H1 (cell line): ENCODE results near the gene TTC6. TPM values are rescaled to one million over a fixed set of nuclear protein-coding genes. Genes with fewer than 3 reads are reported as not detected.

Experiments
- CTCF ChIA-PET: fragments of 300-600 bp; sonication (Branson Sonifier 250); formaldehyde crosslinking; loops from one replicate; lab custom pipeline; 2021; ENCODE audit not compliant: partially characterized antibody; lab: Charles Lee
- POLR2A ChIA-PET: fragments of 300-600 bp; sonication (Branson Sonifier 250); formaldehyde crosslinking; loops from one replicate; lab custom pipeline; 2021; ENCODE audit warnings: inconsistent platforms; ENCODE audit not compliant: partially characterized antibody; lab: Charles Lee
- DNase-seq, 2 experiments: peaks; one replicate each; pipeline versions ENCODE4 v3.0.0 to v3.0.0-alpha.2; 2010 to 2022; ENCODE audit warnings: low spot score in 2 of 2, low read depth in 1 of 2, mixed read lengths in 1 of 2
- FAIRE-seq: peaks from 2 replicates; lab custom pipeline; 2011; peaks lifted over from hg19 to GRCh38; lab: Jason Lieb, UNC
- H2AFZ ChIP-seq: 2 replicates; pipeline ENCODE4 v1.8.1; 2012; ENCODE audit warnings: low read length, inconsistent platforms
- H2AK5ac ChIP-seq: 2 replicates; pipeline ENCODE4 v1.6.1; 2013; ENCODE audit warnings: low read depth, low read length
- H2BK120ac ChIP-seq: replicated peaks from 2 replicates; pipeline ENCODE3; 2013; ENCODE audit warnings: low read depth, low read length, inconsistent platforms
- H2BK12ac ChIP-seq: 2 replicates; pipeline ENCODE4 v1.6.1; 2013; ENCODE audit warnings: low read depth, low read length
- H2BK15ac ChIP-seq: 2 replicates; pipeline ENCODE4 v1.6.1; 2013; ENCODE audit warnings: low read length
- H2BK20ac ChIP-seq: 2 replicates; pipeline ENCODE4 v1.6.1; 2013; ENCODE audit warnings: low read length
- H2BK5ac ChIP-seq: 2 replicates; pipeline ENCODE4 v1.6.1; 2013; ENCODE audit warnings: low read depth, low read length
- H3K14ac ChIP-seq: 2 replicates; pipeline ENCODE4 v1.6.1; 2013; ENCODE audit warnings: inconsistent platforms; ENCODE audit not compliant: insufficient read length
- H3K18ac ChIP-seq: 2 replicates; pipeline ENCODE4 v1.6.1; 2013; ENCODE audit warnings: low read length; ENCODE audit errors: extremely low read depth
- H3K23ac ChIP-seq: 2 replicates; pipeline ENCODE4 v1.6.1; 2013; ENCODE audit warnings: inconsistent platforms; ENCODE audit not compliant: insufficient read length
- H3K23me2 ChIP-seq: 2 replicates; pipeline ENCODE4 v1.6.1; 2013; ENCODE audit warnings: low read depth, low read length
- H3K27ac ChIP-seq: 2 replicates; pipeline ENCODE4 v1.6.1; 2011; ENCODE audit warnings: low read depth, low read length, inconsistent platforms
- H3K27me3 ChIP-seq, 4 experiments: replicated peaks in 1 of 4; 1 replicate in 1 of 4; 2 replicates in 3 of 4; pipeline versions ENCODE4 v1.6.1 to v1.8.1; 2011 to 2013; ENCODE audit warnings: low read length in 3 of 4, mild to moderate bottlenecking in 3 of 4, inconsistent platforms in 2 of 4, mixed read lengths in 2 of 4, moderate library complexity in 1 of 4; ENCODE audit not compliant: control insufficient read depth in 3 of 4, insufficient read depth in 3 of 4; ENCODE audit errors: extremely low read depth in 1 of 4
- H3K36me3 ChIP-seq, 4 experiments: 2 replicates each; pipeline versions ENCODE4 v1.6.1 to v1.8.1; 2011 to 2013; ENCODE audit warnings: mild to moderate bottlenecking in 4 of 4, low read length in 3 of 4, moderate library complexity in 2 of 4, control low read depth in 1 of 4, inconsistent platforms in 1 of 4; ENCODE audit not compliant: insufficient read depth in 4 of 4, control insufficient read depth in 2 of 4
- H3K4ac ChIP-seq: replicated peaks from 2 replicates; pipeline ENCODE3; 2013; ENCODE audit warnings: low read length, low read depth, mixed read lengths, inconsistent platforms; ENCODE audit not compliant: insufficient read length
- H3K4me1 ChIP-seq, 4 experiments: replicated peaks in 1 of 4; 1 replicate in 1 of 4; 2 replicates in 3 of 4; pipeline versions ENCODE4 v1.6.1 to v1.8.1; 2011 to 2013; ENCODE audit warnings: low read length in 3 of 4, inconsistent platforms in 2 of 4, mixed read lengths in 1 of 4; ENCODE audit not compliant: insufficient read depth in 4 of 4, control insufficient read depth in 3 of 4
- H3K4me2 ChIP-seq, 2 experiments: 2 replicates each; pipeline versions ENCODE4 v1.6.1 to v1.8.1; 2011 to 2013; ENCODE audit warnings: low read depth in 2 of 2, low read length in 2 of 2, control low read depth in 1 of 2, inconsistent platforms in 1 of 2, mild to moderate bottlenecking in 1 of 2; ENCODE audit not compliant: insufficient read depth in 1 of 2
- H3K4me3 ChIP-seq, 4 experiments: fragments of 200-600, 300-600 bp in 1 of 4; sonication (generic), shearing (Covaris generic), sonication (Bioruptor Twin) in 1 of 4; 2 replicates each; pipeline versions ENCODE4 v1.5.1 to v1.8.1; 2011 to 2016; ENCODE audit warnings: low read length in 4 of 4, low read depth in 3 of 4, control low read depth in 2 of 4, inconsistent platforms in 2 of 4, mild to moderate bottlenecking in 2 of 4, mixed read lengths in 1 of 4, moderate library complexity in 1 of 4; ENCODE audit not compliant: insufficient read depth in 2 of 4; ENCODE audit errors: extremely low read depth in 1 of 4
- H3K56ac ChIP-seq: replicated peaks from 2 replicates; pipeline ENCODE3; 2013; ENCODE audit warnings: low read depth, mild to moderate bottlenecking, mixed read lengths, low read length, inconsistent platforms; ENCODE audit not compliant: insufficient read length
- H3K79me1 ChIP-seq: 2 replicates; pipeline ENCODE4 v1.6.1; 2013; ENCODE audit warnings: low read depth, low read length, control low read depth
- H3K79me2 ChIP-seq, 2 experiments: 2 replicates each; pipeline versions ENCODE4 v1.6.1 to v1.8.1; 2012 to 2013; ENCODE audit warnings: low read length in 2 of 2, mild to moderate bottlenecking in 2 of 2, inconsistent platforms in 1 of 2; ENCODE audit not compliant: insufficient read depth in 2 of 2, control insufficient read depth in 1 of 2
- H3K9ac ChIP-seq, 4 experiments: replicated peaks in 1 of 4; 1 replicate in 1 of 4; 2 replicates in 3 of 4; pipeline versions ENCODE4 v1.6.1 to v1.8.1; 2011 to 2013; ENCODE audit warnings: low read depth in 3 of 4, low read length in 3 of 4, control low read depth in 2 of 4, mild to moderate bottlenecking in 2 of 4, moderate library complexity in 2 of 4, inconsistent platforms in 1 of 4; ENCODE audit errors: extremely low read depth in 1 of 4
- H3K9me3 ChIP-seq, 2 experiments: 2 replicates each; pipeline versions ENCODE4 v1.6.1 to v1.8.1; 2012 to 2013; ENCODE audit warnings: mild to moderate bottlenecking in 2 of 2, moderate library complexity in 2 of 2, control low read depth in 1 of 2, inconsistent platforms in 1 of 2, low read depth in 1 of 2, low read length in 1 of 2, mixed read lengths in 1 of 2; ENCODE audit not compliant: insufficient read depth in 2 of 2
- H4K20me1 ChIP-seq, 2 experiments: replicated peaks in 1 of 2; 2 replicates each; pipeline versions ENCODE3 to v1.8.1; 2011 to 2013; ENCODE audit warnings: inconsistent platforms in 2 of 2, low read length in 2 of 2, mild to moderate bottlenecking in 1 of 2; ENCODE audit not compliant: insufficient read depth in 2 of 2, control insufficient read depth in 1 of 2
- H4K5ac ChIP-seq: 2 replicates; pipeline ENCODE4 v1.6.1; 2013; ENCODE audit warnings: low read length, low read depth, mixed read lengths, inconsistent platforms; ENCODE audit not compliant: insufficient read length
- H4K8ac ChIP-seq: 2 replicates; pipeline ENCODE4 v1.8.0; 2013; ENCODE audit warnings: mild to moderate bottlenecking, moderate library complexity, low read length, inconsistent platforms; ENCODE audit not compliant: insufficient read depth; ENCODE audit errors: extremely low read depth
- H4K91ac ChIP-seq: replicated peaks from 2 replicates; pipeline ENCODE3; 2013; ENCODE audit warnings: low read length, mixed read lengths, inconsistent platforms; ENCODE audit not compliant: insufficient read length
- ASH2L ChIP-seq: fragments of 200-600, 300-600 bp; sonication (generic); IDR thresholded peaks from one replicate; pipeline ENCODE4 v1.7.1; 2017; ENCODE audit warnings: low read length
- BCL11A ChIP-seq, 2 experiments: IDR thresholded peaks; one replicate each; pipeline ENCODE4 v1.6.1; 2011; ENCODE audit warnings: low read depth in 2 of 2, low read length in 2 of 2, mild to moderate bottlenecking in 2 of 2
- CBX5 ChIP-seq: fragments of 300-800, 300-1000 bp; sonication (generic); IDR thresholded peaks from 2 replicates; pipeline ENCODE4 v1.7.1; 2016; ENCODE audit warnings: antibody characterized with exemption, low read length, low read depth
- CEBPB ChIP-seq: IDR thresholded peaks from 2 replicates; pipeline ENCODE4 v1.6.1; 2012; ENCODE audit warnings: low read depth, low read length
- CTBP2 ChIP-seq: IDR thresholded peaks from 2 replicates; pipeline ENCODE4 v1.7.0; 2011; ENCODE audit warnings: borderline replicate concordance, mild to moderate bottlenecking, moderate library complexity, mixed read lengths, low read length; ENCODE audit not compliant: insufficient read depth, insufficient read length
- GABPA ChIP-seq: IDR thresholded peaks from 2 replicates; pipeline ENCODE4 v1.6.1; 2011; ENCODE audit warnings: mild to moderate bottlenecking, low read length, moderate library complexity, borderline replicate concordance; ENCODE audit not compliant: insufficient read depth
- KDM1A ChIP-seq: fragments of 200-600, 300-600 bp; sonication (generic); IDR thresholded peaks from 2 replicates; pipeline ENCODE4 v1.7.1; 2016; ENCODE audit warnings: mild to moderate bottlenecking, low read length, borderline replicate concordance
- KDM5A ChIP-seq: fragments of 200-600 bp; IDR thresholded peaks from 2 replicates; pipeline ENCODE4 v1.7.1; 2012; ENCODE audit warnings: mild to moderate bottlenecking, low read length, inconsistent platforms, mixed read lengths
- RBBP5 ChIP-seq: IDR thresholded peaks from 2 replicates; pipeline ENCODE4 v1.7.1; 2012; ENCODE audit warnings: low read depth, mild to moderate bottlenecking, inconsistent platforms, low read length, moderate library complexity, borderline replicate concordance
- TCF12 ChIP-seq: IDR thresholded peaks from 2 replicates; pipeline ENCODE4 v1.6.1; 2011; ENCODE audit warnings: low read depth, mild to moderate bottlenecking, low read length
- WGBS, 2 experiments: shearing (Covaris generic) in 1 of 2; methylation state at CpG; one replicate each; pipeline versions ENCODE4 v1.1.6 to v1.1.7; 2013 to 2015; ENCODE audit warnings: low lambda C conversion rate in 2 of 2, mixed read lengths in 2 of 2, inconsistent platforms in 1 of 2, low coverage in 1 of 2, missing lambda C conversion rate in 1 of 2; ENCODE audit not compliant: insufficient replicate concordance in 2 of 2, insufficient coverage in 1 of 2, insufficient read length in 1 of 2; ENCODE audit errors: extremely low coverage in 1 of 2, missing lambda C conversion rate in 1 of 2; 5-methylcytosine and 5-hydroxymethylcytosine counted together
- polyA plus RNA-seq, 7 experiments: library from polyadenylated mRNA; depleted of rRNA in 3 of 7; stranded (reverse) in 5 of 7; unstranded in 2 of 7; fragments of >200 nt in 5 of 7; fragments of 200-250 nt in 2 of 7; gene quantifications; 1 replicate in 5 of 7; 2 replicates in 1 of 7; 4 replicates in 1 of 7; pipeline versions ENCODE4 v1.2.1 to v1.2.3, GENCODE V29; 2011 to 2013; ENCODE audit warnings: missing spikeins in 2 of 7, mixed read lengths in 2 of 7
- total RNA-seq: library from RNA; stranded (reverse); fragmentation: NEBNext Ultra II Directional; extraction: Animal tissue kit (Norgen Biotek cat#: 25700); gene quantifications from 2 replicates; pipeline ENCODE4 v1.2.1, GENCODE V29; 2021
- TF ChIP-seq, protein P1 (sequence below): IDR thresholded peaks from 2 replicates; pipeline ENCODE4 v1.6.1; 2012; ENCODE audit warnings: low read length, inconsistent platforms

The TTC6 gene
- total and polyA plus RNA-seq, 2 of the 8 experiments (the other 6 are each of a cell fraction or from before 2014, with no cell fraction given) = 0.02 TPM; not detected in 1

DNA sequence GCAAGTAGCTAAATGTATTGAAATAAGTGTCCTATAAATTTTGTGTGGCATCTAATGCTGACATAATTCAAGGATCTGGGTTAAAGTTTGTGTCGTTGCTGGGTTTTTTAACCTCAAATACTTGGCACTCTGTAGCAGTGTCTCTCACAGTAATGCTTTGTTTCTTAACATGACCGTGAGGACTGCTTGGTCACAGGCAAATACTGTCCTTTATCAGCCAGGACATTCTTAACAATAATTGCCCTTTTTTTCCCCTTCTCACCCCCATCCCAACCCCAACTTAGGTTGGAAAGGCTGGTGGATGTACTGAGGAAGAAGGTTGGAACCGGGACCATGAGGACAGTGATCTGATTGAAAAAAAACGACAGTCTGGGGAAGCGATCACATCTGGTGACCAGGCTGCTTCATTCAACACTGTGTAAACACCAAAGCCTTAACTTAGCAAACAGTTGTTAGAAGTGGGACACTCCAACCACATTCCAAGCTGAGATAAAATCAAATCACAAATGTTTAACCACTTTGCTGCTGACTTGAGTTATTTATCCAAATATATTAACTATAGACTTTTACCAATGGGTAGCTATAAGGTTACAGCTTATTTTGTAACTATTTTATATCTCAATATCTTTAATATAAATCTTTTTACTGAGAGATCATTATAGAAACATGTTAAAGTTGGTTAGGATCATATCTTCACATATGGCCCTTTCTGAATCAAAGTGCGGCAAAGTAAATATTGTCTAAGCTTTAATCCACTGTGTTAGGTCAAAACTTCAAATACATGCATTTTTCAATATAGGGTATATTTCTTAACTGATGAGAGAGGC is 48.6 kb upstream of the TTC6 start:
- no peak overlapping the region for H2BK120ac ChIP-seq
- no peaks in the 10 kb centered on the region for H3K79me1 ChIP-seq
- H3K4me2 ChIP-seq = no peak overlapping the region
- no peak overlapping the region for H2AFZ ChIP-seq
- no peak overlapping the region for H3K23ac ChIP-seq
- no peak overlapping the region for H2AK5ac ChIP-seq
- no peak overlapping the region for H3K4ac ChIP-seq
- H3K4me1 ChIP-seq = no peaks in the 10 kb centered on the region
- WGBS, 2 experiments = 90% methylated on average over 6 of the region's 6 CpGs; no CpG with 5 or more reads in 1 of the 2 experiments
- H2BK5ac ChIP-seq = no peak overlapping the region
- no peaks in the 10 kb centered on the region for H3K79me2 ChIP-seq
- no peak overlapping the region for H3K9ac ChIP-seq
- no peak overlapping the region for H4K5ac ChIP-seq
- no peak overlapping the region for H4K8ac ChIP-seq
- no peaks in the 10 kb centered on the region for H3K36me3 ChIP-seq
- H2BK20ac ChIP-seq = no peak overlapping the region
- H3K14ac ChIP-seq = no peak overlapping the region
- H3K27me3 ChIP-seq = no peaks in the 10 kb centered on the region
- H4K91ac ChIP-seq = no peak overlapping the region
- DNase-seq (no peak), FAIRE-seq (peak; percentile 28)
- ChIA-PET POLR2A (no interaction called here), CTCF (interaction anchor here (0.6 to 0.7 kb wide), 2 partner anchors 292 to 920 kb away, joined by 3 read pairs; no protein-coding TSS in a partner anchor)
- no peak overlapping the region for H3K4me3 ChIP-seq
- H3K9me3 ChIP-seq = no peaks in the 10 kb centered on the region
- no peak overlapping the region for H2BK12ac ChIP-seq
- H2BK15ac ChIP-seq = no peak overlapping the region
- no peaks in the 10 kb centered on the region for H4K20me1 ChIP-seq
- no peaks in the 10 kb centered on the region for H3K23me2 ChIP-seq
- no peak overlapping the region for H3K56ac ChIP-seq
- H3K27ac ChIP-seq = no peak overlapping the region
- H3K18ac ChIP-seq = no peak overlapping the region
- TF ChIP-seq CBX5 (no peak), TCF12 (no peak), RBBP5 (no peak), CEBPB (no peak), ASH2L (no peak), GABPA (no peak), KDM5A (no peak), BCL11A (IDR thresholded peaks at IDR 0.05; ENCODE audit: low read depth in 2 of 2, low read length in 2 of 2) (no peak), KDM1A (no peak), CTBP2 (no peak)
- TF ChIP-seq, protein P1, sequence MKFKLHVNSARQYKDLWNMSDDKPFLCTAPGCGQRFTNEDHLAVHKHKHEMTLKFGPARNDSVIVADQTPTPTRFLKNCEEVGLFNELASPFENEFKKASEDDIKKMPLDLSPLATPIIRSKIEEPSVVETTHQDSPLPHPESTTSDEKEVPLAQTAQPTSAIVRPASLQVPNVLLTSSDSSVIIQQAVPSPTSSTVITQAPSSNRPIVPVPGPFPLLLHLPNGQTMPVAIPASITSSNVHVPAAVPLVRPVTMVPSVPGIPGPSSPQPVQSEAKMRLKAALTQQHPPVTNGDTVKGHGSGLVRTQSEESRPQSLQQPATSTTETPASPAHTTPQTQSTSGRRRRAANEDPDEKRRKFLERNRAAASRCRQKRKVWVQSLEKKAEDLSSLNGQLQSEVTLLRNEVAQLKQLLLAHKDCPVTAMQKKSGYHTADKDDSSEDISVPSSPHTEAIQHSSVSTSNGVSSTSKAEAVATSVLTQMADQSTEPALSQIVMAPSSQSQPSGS = no peak
